NK-92 (cell line): ENCODE results near the gene DPYD.

Experiments used
- DNase-seq: peaks from one replicate; lab custom pipeline; 2025; ENCODE audit not compliant: unreplicated experiment; lab: John Stamatoyannopoulos, UW

The DPYD gene

GRCh38 chr1:97070376-97070775 lies 850.5 kb downstream of the DPYD start:
- DNase-seq: no peak

- DNase-seq: no peak
Observed at GRCh38 chr1:97069312-97069711, 851.5 kb downstream of the DPYD start.

- DNase-seq: no peak
Observed at GRCh38 chr1:97066860-97067259, 854.0 kb downstream of the DPYD start.

GRCh38 chr1:97063532-97063931 lies 857.3 kb downstream of the DPYD start:
- no peak for DNase-seq

- no peak for DNase-seq
Observed at GRCh38 chr1:97061604-97062003, 859.2 kb downstream of the DPYD start.

- DNase-seq: no peak
Observed at GRCh38 chr1:97056386-97056785, 864.4 kb downstream of the DPYD start.

- DNase-seq: no peak
Observed at GRCh38 chr1:97053268-97053667, 867.6 kb downstream of the DPYD start.

- DNase-seq: no peak
Observed at GRCh38 chr1:97051823-97052222, 869.0 kb downstream of the DPYD start.

GRCh38 chr1:97050506-97050905 lies 870.3 kb downstream of the DPYD start:
- no peak for DNase-seq

GRCh38 chr1:97047421-97047793 lies 873.4 kb downstream of the DPYD start:
- DNase-seq: no peak

- no peak for DNase-seq
Observed at GRCh38 chr1:97046765-97047420, 873.9 kb downstream of the DPYD start.

GRCh38 chr1:97044159-97044760 lies 876.6 kb downstream of the DPYD start:
- DNase-seq: no peak

- no peak for DNase-seq
Observed at GRCh38 chr1:97042551-97042950, 878.3 kb downstream of the DPYD start.

GRCh38 chr1:97041026-97041425 lies 879.8 kb downstream of the DPYD start:
- no peak for DNase-seq

GRCh38 chr1:97038410-97038809 lies 882.4 kb downstream of the DPYD start:
- no peak for DNase-seq

- no peak for DNase-seq
Observed at GRCh38 chr1:97034651-97035050, 886.2 kb downstream of the DPYD start.

- no peak for DNase-seq
Observed at GRCh38 chr1:97033949-97034348, 886.9 kb downstream of the DPYD start.
